GM10266 (cell line): ENCODE measurements around the gene MET.

ENCODE experiments used
- DNase-seq: peaks from one replicate; pipeline ENCODE4 v3.0.0; 2012; ENCODE audit errors: extremely low spot score
- CTCF ChIP-seq: IDR thresholded peaks from 2 replicates; pipeline ENCODE4 v1.5.1; 2012; ENCODE audit warnings: mild to moderate bottlenecking, low read depth; ENCODE audit not compliant: control insufficient read depth, insufficient read depth; ENCODE audit errors: missing control alignments

Gene MET

GRCh38 chr7:116727432-116728009, 55.5 kb downstream of the MET start:
- no peak for TF ChIP-seq CTCF
- DNase-seq = no peak

- TF ChIP-seq CTCF = no peak
- DNase-seq = no peak
These were observed 56.4 kb downstream of the MET start for GRCh38 chr7:116728413-116728812.

GRCh38 chr7:116730097-116731022, 58.4 kb downstream of the MET start:
- TF ChIP-seq CTCF = no peak
- no peak for DNase-seq

- DNase-seq = no peak
- no peak for TF ChIP-seq CTCF
These were observed 59.0 kb downstream of the MET start for GRCh38 chr7:116731023-116731395.

GRCh38 chr7:116731445-116732335, 59.7 kb downstream of the MET start:
- no peak for DNase-seq
- no peak for TF ChIP-seq CTCF

- no peak for DNase-seq
- TF ChIP-seq CTCF = no peak
These were observed 61.0 kb downstream of the MET start for GRCh38 chr7:116732788-116733694.
